Stomach (tissue), 9 donors: ENCODE data around the gene E2F7. TPM values are rescaled to one million over a fixed set of nuclear protein-coding genes. Genes with fewer than 3 reads are reported as not detected.
A peak's percentile ranks its signal among the peaks of the same experiment; 100 is the strongest.

Experiments used
- DNase-seq, 2 donors: peaks; one replicate each; pipeline versions ENCODE4 v3.0.0 to v3.0.0-alpha.2; 2013 to 2019
- H3K27ac ChIP-seq, 5 donors: fragments of 200-600 bp in 4 of 5; sonication (generic) in 4 of 5; one replicate each; pipeline ENCODE4 v1.5.1; 2013 to 2019; ENCODE audit warnings: mild to moderate bottlenecking in 1 of 5, moderate library complexity in 1 of 5
- H3K27me3 ChIP-seq, 3 donors: fragments of 200-600 bp; sonication (generic); one replicate each; pipeline ENCODE4 v1.5.1; 2017 to 2019; ENCODE audit warnings: mixed run types in 1 of 3
- H3K36me3 ChIP-seq, 4 donors: fragments of 200-600 bp; sonication (generic); 1 replicate in 3 of 4; 2 replicates in 1 of 4; pipeline ENCODE4 v1.5.1; 2016 to 2019
- H3K4me1 ChIP-seq, 4 donors: fragments of 200-600 bp; sonication (generic); one replicate each; pipeline ENCODE4 v1.5.1; 2016 to 2019
- H3K4me3 ChIP-seq, 4 donors: fragments of 200-600 bp; sonication (generic) in 3 of 4; one replicate each; pipeline ENCODE4 v1.5.1; 2016 to 2019; ENCODE audit warnings: mild to moderate bottlenecking in 1 of 4
- H3K9me3 ChIP-seq, 4 donors: fragments of 200-600 bp; sonication (generic); one replicate each; pipeline ENCODE4 v1.5.1; 2016 to 2019
- EP300 ChIP-seq: sonication (generic); formaldehyde crosslinking; IDR thresholded peaks from one replicate; pipeline ENCODE4 v1.6.1; 2017; ENCODE audit warnings: antibody characterized with exemption
- POLR2A ChIP-seq, 4 donors: fragments of 450-650 bp; IDR thresholded peaks; one replicate each; pipeline ENCODE4 v1.6.1; 2016; ENCODE audit warnings: antibody characterized with exemption in 4 of 4, control low read depth in 2 of 4, mild to moderate bottlenecking in 1 of 4, moderate library complexity in 1 of 4
- POLR2AphosphoS5 ChIP-seq, 3 donors: sonication (generic); formaldehyde crosslinking; IDR thresholded peaks; one replicate each; pipeline ENCODE4 v1.6.1; 2016; ENCODE audit warnings: antibody characterized with exemption in 3 of 3
- WGBS, 5 donors: extraction: QIAGEN DNeasy Blood & Tissue Kit in 3 of 5; methylation state at CpG; one replicate each; pipeline versions ENCODE4 v1.1.5 to v1.1.7; 2013 to 2018; 5-methylcytosine and 5-hydroxymethylcytosine counted together
- intact Hi-C: fragments of 100-400 bp; cut with DNase I; formaldehyde crosslinking; loops from one replicate; pipeline ENCODE4 v1.15.1; 2023; ENCODE audit warnings: low total_unique reads
- polyA plus RNA-seq, 3 donors: library from polyadenylated mRNA; stranded (reverse); fragments of 200-250 nt; gene quantifications; one replicate each; pipeline ENCODE4 v1.2.3, GENCODE V29; 2013
- total RNA-seq, 5 donors: library from RNA; depleted of rRNA; stranded (reverse); fragments of >200 nt; gene quantifications; one replicate each; pipeline versions ENCODE4 v1.1.0 to v1.2.3, GENCODE V29; 2014 to 2016
- TF ChIP-seq, protein P1 (sequence below), 7 experiments: fragments of 450-650 bp in 4 of 7; fragments of 200-600 bp in 3 of 7; sonication (generic) in 3 of 7; IDR thresholded peaks; one replicate each; pipeline ENCODE4 v1.5.1; 2016 to 2019; ENCODE audit warnings: antibody characterized with exemption in 7 of 7, control low read depth in 2 of 7, mild to moderate bottlenecking in 1 of 7
- donor health status: healthy with polysubstance abuse.
- donor health status: Bipolar disorder and iron deficiency.
- donor health status: healthy.

The E2F7 gene
- total and polyA plus RNA-seq, 8 donors, result 0.31 to 7.7 (median 0.75) TPM; not detected in 1

DNA sequence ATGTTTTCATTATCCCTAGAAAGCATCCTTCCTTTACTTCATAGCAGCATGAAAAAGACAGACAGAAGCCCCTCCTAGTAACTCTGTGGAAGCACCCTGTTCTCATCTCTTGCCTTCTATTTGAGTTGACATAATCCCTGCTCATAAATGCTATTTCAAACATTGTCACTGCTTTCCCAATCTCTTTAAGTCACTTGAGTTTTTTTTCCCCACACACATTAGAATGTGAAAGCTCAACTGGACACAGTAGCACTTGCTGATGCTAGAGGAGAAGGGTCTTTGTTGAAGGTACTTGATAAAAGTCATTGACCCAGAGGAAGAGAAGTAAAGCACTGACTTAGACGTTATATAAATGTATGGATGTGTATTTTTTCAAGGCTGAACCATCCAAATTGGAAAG, 3.0 kb downstream of the E2F7 start:
- H3K4me1 ChIP-seq, result peaks cover 5 to 28% (median 18%) of the 10 kb centered on the region in 4 donors
- no peaks in the 10 kb centered on the region for H3K36me3 ChIP-seq
- 52 to 62% (median 56%) methylated on average over 1 of the region's 1 CpG for WGBS, 5 donors
- H3K27me3 ChIP-seq, result peaks cover 0 to 14% (median 4%) of the 10 kb centered on the region in 3 donors
- no peaks in the 10 kb centered on the region for H3K9me3 ChIP-seq
- intact Hi-C loops, result no loop called here
- TF ChIP-seq, protein P1, sequence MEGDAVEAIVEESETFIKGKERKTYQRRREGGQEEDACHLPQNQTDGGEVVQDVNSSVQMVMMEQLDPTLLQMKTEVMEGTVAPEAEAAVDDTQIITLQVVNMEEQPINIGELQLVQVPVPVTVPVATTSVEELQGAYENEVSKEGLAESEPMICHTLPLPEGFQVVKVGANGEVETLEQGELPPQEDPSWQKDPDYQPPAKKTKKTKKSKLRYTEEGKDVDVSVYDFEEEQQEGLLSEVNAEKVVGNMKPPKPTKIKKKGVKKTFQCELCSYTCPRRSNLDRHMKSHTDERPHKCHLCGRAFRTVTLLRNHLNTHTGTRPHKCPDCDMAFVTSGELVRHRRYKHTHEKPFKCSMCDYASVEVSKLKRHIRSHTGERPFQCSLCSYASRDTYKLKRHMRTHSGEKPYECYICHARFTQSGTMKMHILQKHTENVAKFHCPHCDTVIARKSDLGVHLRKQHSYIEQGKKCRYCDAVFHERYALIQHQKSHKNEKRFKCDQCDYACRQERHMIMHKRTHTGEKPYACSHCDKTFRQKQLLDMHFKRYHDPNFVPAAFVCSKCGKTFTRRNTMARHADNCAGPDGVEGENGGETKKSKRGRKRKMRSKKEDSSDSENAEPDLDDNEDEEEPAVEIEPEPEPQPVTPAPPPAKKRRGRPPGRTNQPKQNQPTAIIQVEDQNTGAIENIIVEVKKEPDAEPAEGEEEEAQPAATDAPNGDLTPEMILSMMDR (IDR thresholded peaks at IDR 0.05), result no peak
- TF ChIP-seq POLR2A (IDR thresholded peaks at IDR 0.05) (no peak), POLR2AphosphoS5 (IDR thresholded peaks at IDR 0.05) (no peak), EP300 (no peak)
- no peak for DNase-seq
- peak overlapping the region in 2 of 4 donors; percentile 7 to 17 for H3K4me3 ChIP-seq
- H3K27ac ChIP-seq, result no peak overlapping the region

DNA sequence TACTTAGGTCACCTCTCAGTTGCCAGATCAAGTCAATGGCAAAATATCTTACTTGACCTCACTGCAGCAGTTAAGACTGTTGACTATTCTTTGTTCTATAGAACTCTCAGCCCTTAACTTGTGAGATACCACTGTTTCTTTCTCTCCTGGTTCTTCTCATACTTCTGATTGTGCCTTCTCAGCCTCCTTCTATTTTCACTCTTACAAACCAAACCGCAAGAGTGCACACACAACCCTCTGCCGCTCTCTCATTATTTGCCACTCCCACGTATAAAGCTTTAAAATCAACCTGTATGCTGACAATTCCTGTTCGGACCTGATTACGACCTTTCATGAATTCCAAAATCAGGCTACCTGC, 4.5 kb downstream of the E2F7 start:
- Histone ChIP-seq H3K4me3 (no peak overlapping the region), H3K9me3 (no peaks in the 10 kb centered on the region), H3K36me3 (no peaks in the 10 kb centered on the region), H3K27me3 (peaks cover 0 to 14% (median 4%) of the 10 kb centered on the region in 3 donors), H3K4me1 (peaks cover 5 to 28% (median 15%) of the 10 kb centered on the region in 4 donors), H3K27ac (no peak overlapping the region)
- 79 to 98% (median 95%) methylated on average over 5 of the region's 5 CpGs for WGBS, 5 donors
- TF ChIP-seq EP300, result no peak
- TF ChIP-seq POLR2A (IDR thresholded peaks at IDR 0.05), result no peak
- no peak for TF ChIP-seq POLR2AphosphoS5 (IDR thresholded peaks at IDR 0.05)
- intact Hi-C loops, result no loop called here
- DNase-seq, result no peak

DNA sequence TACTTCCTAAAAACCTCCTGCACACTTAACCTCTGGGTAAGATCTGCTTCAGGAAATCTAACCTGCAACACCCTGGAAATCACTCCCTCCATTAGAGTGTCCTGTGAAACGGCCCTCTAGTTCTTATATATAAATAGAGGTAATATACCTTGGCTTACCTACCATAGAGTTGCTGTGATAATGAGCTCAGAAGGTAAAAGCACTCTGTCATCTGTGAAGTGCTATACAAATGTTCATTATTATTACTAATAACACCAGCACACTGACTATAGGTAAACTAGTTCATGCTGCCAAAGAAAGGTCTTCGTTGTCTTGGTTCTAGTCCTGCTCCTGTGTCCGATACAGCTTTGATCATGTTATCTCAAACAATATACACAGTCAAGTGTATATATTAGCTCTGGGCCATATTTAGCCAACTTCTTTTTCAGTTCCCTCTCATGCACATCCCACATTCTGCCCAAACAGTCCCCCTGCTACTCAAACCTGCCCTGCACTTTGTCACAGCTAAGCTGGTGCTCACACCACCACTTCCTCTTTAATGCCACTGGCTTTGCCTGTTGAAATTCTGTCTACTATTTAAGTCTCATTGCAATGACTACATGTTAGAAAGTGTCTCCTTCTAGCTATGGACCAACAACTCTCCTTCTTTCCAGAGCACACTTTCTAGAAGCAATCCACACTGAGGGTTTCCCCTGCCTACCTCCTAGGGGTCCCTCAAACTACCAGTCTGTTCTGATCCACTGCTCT, 5.1 kb downstream of the E2F7 start:
- Histone ChIP-seq H3K4me3 (no peak overlapping the region), H3K36me3 (no peaks in the 10 kb centered on the region), H3K27ac (no peak overlapping the region), H3K4me1 (peaks cover 5 to 28% (median 14%) of the 10 kb centered on the region in 4 donors), H3K27me3 (peaks cover 0 to 14% (median 4%) of the 10 kb centered on the region in 3 donors), H3K9me3 (no peaks in the 10 kb centered on the region)
- WGBS, 5 donors, result 67 to 81% (median 74%) methylated on average over 3 of the region's 3 CpGs
- intact Hi-C loops, result no loop called here
- peak in 1 of 2 donors; percentile 16 for DNase-seq
- TF ChIP-seq, protein P1 (IDR thresholded peaks at IDR 0.05), result no peak
- TF ChIP-seq POLR2AphosphoS5 (IDR thresholded peaks at IDR 0.05) (no peak), POLR2A (IDR thresholded peaks at IDR 0.05) (no peak), EP300 (no peak)

DNA sequence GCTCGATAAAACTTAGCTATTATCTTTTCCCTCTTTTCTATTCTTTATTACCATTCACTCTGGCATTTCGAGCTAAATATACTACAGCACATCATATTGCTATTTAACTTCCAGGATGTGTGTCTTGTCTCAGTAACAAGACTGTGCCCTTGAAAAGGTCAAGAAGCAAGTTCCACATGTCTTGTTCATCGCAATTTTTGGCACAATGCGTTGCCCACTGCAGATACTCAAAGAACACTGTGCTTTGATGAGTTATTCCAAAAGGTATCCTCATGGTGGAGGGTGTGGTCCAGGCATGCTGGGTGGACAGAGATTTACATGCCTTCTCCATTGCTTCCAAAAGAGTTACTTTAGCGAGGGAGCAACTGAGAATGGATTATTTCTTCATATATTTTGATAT, 6.6 kb downstream of the E2F7 start:
- Histone ChIP-seq H3K4me3 (no peak overlapping the region), H3K27ac (no peak overlapping the region), H3K27me3 (peaks cover 0 to 10% (median 4%) of the 10 kb centered on the region in 3 donors), H3K36me3 (no peaks in the 10 kb centered on the region), H3K4me1 (peaks cover 0 to 13% (median 6%) of the 10 kb centered on the region in 4 donors), H3K9me3 (no peaks in the 10 kb centered on the region)
- TF ChIP-seq POLR2A (IDR thresholded peaks at IDR 0.05) (no peak), POLR2AphosphoS5 (IDR thresholded peaks at IDR 0.05) (no peak), EP300 (no peak)
- TF ChIP-seq, protein P1 (IDR thresholded peaks at IDR 0.05), result no peak
- WGBS, 5 donors, result 92 to 96% (median 93%) methylated on average over 5 of the region's 5 CpGs
- intact Hi-C loops, result no loop called here
- DNase-seq, result no peak

DNA sequence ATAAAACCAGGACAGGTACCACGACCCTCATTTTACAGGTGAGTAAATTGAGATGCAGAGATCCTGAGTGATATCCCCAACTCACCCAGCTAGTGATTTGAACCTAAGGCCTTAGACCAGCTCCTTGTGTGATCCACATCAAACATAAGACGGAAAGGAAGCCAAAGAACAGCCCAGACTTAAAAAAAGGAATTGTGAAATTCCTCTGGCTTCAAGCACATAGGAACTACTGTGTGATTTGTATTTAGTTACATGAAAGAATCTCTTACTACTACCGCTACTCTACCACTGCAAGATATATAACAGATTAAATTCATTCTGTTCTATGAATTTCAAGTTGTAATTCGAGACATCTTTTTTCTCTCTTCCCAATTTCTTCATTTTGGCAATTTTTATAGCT, 10.5 kb downstream of the E2F7 start:
- Histone ChIP-seq H3K27me3 (no peaks in the 10 kb centered on the region), H3K9me3 (no peaks in the 10 kb centered on the region), H3K36me3 (no peaks in the 10 kb centered on the region), H3K4me3 (no peak overlapping the region), H3K27ac (no peak overlapping the region), H3K4me1 (peaks cover 0 to 2% (median 0%) of the 10 kb centered on the region in 4 donors)
- no peak for TF ChIP-seq EP300
- TF ChIP-seq POLR2AphosphoS5 (IDR thresholded peaks at IDR 0.05), result no peak
- TF ChIP-seq, protein P1 (IDR thresholded peaks at IDR 0.05), result no peak
- no peak for DNase-seq
- intact Hi-C loops, result no loop called here
- WGBS, 5 donors, result 90 to 96% (median 90%) methylated on average over 4 of the region's 4 CpGs
